WERI-Rb-1 (cell line): ENCODE results near the gene C16orf95.

Experiments
- DNase-seq: peaks from one replicate; pipeline ENCODE4 v3.0.0-alpha.2; 2020
- H3K27ac ChIP-seq: fragments of 250-450 bp; sonication (Bioruptor Pico); 2 replicates; pipeline ENCODE4 v1.5.1; 2020; ENCODE audit warnings: mild to moderate bottlenecking, moderate library complexity
- H3K27me3 ChIP-seq: fragments of 250-450 bp; sonication (Bioruptor Pico); 2 replicates; pipeline ENCODE4 v1.5.1; 2021; ENCODE audit warnings: mild to moderate bottlenecking, low read depth, moderate library complexity; ENCODE audit not compliant: insufficient read depth, severe bottlenecking
- H3K36me3 ChIP-seq: fragments of 250-450 bp; sonication (Bioruptor Pico); 2 replicates; pipeline ENCODE4 v1.5.1; 2020; ENCODE audit warnings: mild to moderate bottlenecking, moderate library complexity
- H3K4me3 ChIP-seq: 2 replicates; pipeline ENCODE4 v1.5.1; 2011; ENCODE audit warnings: low read depth, mild to moderate bottlenecking, control low read depth, low read length
- H3K9me3 ChIP-seq: fragments of 250-450 bp; sonication (Bioruptor Pico); 2 replicates; pipeline ENCODE4 v1.5.1; 2021; ENCODE audit warnings: mild to moderate bottlenecking, moderate library complexity; ENCODE audit not compliant: severe bottlenecking
- TF ChIP-seq, protein P1 (sequence below): IDR thresholded peaks from 2 replicates; pipeline ENCODE4 v1.5.1; 2011; ENCODE audit warnings: low read depth, mild to moderate bottlenecking, control low read depth, inconsistent platforms, low read length

Gene C16orf95

GRCh38 chr16:87276091-87276701 lies 41.0 kb downstream of the C16orf95 start:
- Histone ChIP-seq H3K27ac (no peak overlapping the region), H3K9me3 (no peaks in the 10 kb centered on the region), H3K4me3 (no peak overlapping the region), H3K36me3 (no peaks in the 10 kb centered on the region), H3K27me3 (no peaks in the 10 kb centered on the region)
- no peak for DNase-seq
- TF ChIP-seq, protein P1, sequence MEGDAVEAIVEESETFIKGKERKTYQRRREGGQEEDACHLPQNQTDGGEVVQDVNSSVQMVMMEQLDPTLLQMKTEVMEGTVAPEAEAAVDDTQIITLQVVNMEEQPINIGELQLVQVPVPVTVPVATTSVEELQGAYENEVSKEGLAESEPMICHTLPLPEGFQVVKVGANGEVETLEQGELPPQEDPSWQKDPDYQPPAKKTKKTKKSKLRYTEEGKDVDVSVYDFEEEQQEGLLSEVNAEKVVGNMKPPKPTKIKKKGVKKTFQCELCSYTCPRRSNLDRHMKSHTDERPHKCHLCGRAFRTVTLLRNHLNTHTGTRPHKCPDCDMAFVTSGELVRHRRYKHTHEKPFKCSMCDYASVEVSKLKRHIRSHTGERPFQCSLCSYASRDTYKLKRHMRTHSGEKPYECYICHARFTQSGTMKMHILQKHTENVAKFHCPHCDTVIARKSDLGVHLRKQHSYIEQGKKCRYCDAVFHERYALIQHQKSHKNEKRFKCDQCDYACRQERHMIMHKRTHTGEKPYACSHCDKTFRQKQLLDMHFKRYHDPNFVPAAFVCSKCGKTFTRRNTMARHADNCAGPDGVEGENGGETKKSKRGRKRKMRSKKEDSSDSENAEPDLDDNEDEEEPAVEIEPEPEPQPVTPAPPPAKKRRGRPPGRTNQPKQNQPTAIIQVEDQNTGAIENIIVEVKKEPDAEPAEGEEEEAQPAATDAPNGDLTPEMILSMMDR, result no peak

GRCh38 chr16:87274794-87275193 lies 42.4 kb downstream of the C16orf95 start:
- TF ChIP-seq, protein P1, result no peak
- Histone ChIP-seq H3K36me3 (no peaks in the 10 kb centered on the region), H3K9me3 (no peaks in the 10 kb centered on the region), H3K27ac (no peak overlapping the region), H3K4me3 (no peak overlapping the region), H3K27me3 (no peaks in the 10 kb centered on the region)
- no peak for DNase-seq

DNA sequence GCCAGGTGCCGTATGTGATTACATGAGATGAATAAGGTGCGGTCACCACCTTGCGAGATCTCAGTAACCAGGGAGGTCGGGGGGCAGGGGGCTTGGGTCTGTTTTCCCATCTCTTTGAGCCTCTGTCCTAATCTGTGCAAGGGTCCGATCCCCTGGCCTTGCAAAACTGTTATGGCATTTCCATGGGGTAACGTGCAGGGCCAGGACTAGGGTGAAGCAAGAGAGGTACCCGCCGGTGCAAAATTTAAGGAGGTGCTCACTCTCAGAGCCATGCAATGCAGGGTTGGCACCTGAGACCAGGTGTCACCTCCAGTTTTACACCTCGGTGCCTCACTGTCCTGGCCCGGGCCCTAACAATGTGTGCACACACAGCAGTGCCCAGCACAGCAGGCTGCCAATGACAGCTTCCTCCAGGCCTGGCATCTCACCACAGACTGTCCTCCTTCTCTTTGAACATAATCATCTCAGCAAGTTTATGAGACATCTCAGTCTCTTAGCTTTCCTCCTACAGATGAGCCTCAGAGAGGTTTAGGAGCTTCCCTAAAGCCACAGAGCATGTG lies 43.6 kb downstream of the C16orf95 start:
- Histone ChIP-seq H3K27ac (no peak overlapping the region), H3K4me3 (no peak overlapping the region), H3K27me3 (no peaks in the 10 kb centered on the region), H3K36me3 (no peaks in the 10 kb centered on the region), H3K9me3 (no peaks in the 10 kb centered on the region)
- TF ChIP-seq, protein P1, result no peak
- DNase-seq, result no peak

DNA sequence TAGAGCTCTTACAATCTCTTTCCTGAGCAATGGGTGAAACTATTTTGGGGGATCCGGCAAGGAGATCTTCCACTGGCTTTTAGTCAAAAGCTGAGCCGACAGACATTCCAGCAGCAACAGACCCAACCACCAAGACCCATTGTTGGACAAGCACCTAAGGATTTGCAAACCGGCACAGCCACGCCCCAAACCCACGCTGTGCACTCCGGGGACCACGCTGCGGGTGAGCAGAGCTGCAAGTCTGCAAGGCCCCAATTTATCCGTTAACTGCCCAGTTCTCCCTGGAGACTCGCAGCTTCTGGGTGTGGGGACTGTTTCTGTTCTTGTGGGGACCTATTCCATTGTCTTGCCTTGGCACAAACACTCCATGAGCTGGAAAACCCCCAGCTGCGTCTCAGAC lies 45.9 kb downstream of the C16orf95 start:
- Histone ChIP-seq H3K9me3 (no peaks in the 10 kb centered on the region), H3K27me3 (no peaks in the 10 kb centered on the region), H3K27ac (no peak overlapping the region), H3K36me3 (no peaks in the 10 kb centered on the region), H3K4me3 (no peak overlapping the region)
- TF ChIP-seq, protein P1, result no peak
- no peak for DNase-seq

DNA sequence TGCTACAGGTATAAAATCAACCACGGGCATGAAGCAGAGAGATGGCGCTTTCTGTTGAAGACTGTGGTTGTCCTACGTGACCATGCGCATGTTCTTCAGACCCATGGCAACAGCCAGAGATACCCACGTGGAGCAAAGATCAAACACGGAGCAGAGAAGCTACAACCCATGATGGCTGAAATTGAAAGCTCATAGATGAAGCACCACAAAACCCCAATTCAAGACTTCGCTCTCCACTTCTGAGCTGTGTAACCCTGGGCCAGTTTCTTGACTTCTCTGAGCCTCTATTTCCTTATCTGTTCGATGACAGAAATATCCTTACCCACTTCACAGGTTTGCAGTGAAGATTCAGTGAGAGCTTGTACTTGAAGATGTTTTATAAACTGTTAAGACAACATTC lies 49.6 kb downstream of the C16orf95 start:
- Histone ChIP-seq H3K4me3 (no peak overlapping the region), H3K27me3 (no peaks in the 10 kb centered on the region), H3K9me3 (no peaks in the 10 kb centered on the region), H3K36me3 (no peaks in the 10 kb centered on the region), H3K27ac (no peak overlapping the region)
- no peak for DNase-seq
- TF ChIP-seq, protein P1, result no peak

DNA sequence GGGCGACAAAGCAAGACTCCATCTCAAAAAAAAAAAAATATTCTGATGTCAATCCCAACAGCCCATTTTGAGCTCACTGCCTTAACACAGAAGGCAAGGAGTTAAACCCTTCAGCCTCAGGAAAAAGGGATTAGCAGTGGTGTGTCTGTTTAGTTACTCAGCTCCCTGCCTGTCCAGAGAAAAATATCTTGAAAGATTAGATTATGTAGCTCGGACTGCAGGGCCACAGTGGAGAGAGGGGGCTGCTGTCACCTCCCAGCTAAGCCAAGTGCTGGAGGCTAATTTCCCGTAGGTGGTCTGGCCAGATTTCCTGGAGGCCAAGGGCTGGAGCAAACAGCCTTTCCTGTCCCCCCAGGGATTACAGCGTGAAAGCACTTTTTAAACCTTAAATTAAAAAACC lies 50.3 kb downstream of the C16orf95 start:
- Histone ChIP-seq H3K27ac (peak overlapping the region; percentile 40; the same call in 1 of the 2 replicates), H3K4me3 (0 out of 2 replicates have a peak overlapping the region, but pooled peaks have one; percentile 10), H3K36me3 (no peaks in the 10 kb centered on the region), H3K9me3 (no peaks in the 10 kb centered on the region), H3K27me3 (no peaks in the 10 kb centered on the region)
- DNase-seq, result peak; percentile 31
- TF ChIP-seq, protein P1, result no peak
